ENCODE results near the gene TMCO1.
"Not testable (repeated sequence)": the region's sequence is repeated elsewhere in the genome, so short reads cannot be mapped to it uniquely, and the experiment has no call there.

TMCO1 gene

DNA sequence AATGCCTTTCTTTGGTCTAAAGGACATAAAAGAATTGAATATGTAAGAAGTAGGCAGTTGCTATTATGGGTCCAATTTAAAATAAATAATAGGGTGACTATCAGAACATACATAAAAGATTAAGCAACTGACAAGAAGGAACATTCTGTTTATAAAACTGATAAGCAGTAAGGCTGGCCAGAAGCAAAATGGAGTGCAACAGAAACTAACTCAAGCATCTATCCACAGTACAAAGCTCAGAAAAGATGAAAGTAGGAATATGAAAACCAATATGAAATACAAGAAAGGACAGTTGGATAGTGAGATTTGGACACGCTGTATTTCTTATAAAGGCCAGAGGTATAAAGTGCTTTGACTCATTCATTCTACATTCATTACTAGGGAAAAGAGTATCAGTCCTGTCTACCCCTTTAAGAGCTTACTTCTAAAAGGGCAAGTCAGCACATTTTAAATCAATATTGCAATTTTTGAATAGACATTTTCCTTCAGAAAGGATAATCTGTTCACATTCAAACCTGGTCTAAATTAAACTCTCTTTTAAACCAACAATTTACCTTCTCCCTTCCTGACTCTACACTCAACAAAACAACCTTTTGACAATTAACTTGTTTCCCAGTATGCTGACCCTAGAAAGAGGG is 84.7 kb downstream of the TMCO1 start:
- no peak for DNase-seq

DNA sequence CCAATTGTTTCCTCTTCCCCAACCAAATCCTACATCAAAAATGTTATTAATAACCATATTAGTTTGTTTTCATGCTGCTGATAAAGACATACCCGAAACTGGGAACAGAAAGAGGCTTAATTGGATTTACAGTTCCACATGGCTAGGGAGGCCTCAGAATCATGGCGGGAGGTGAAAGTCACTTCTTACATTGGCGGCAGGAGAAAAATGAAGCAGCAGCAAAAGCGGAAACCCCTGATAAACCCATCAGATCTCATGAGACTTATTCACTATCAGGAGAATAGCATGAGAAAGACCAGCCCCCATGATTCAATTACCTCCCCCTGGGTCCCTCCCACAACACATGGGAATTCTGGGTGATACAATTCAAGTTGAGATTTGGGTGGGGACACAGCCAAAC is 87.9 kb downstream of the TMCO1 start:
- not testable (repeated sequence) for DNase-seq

DNA sequence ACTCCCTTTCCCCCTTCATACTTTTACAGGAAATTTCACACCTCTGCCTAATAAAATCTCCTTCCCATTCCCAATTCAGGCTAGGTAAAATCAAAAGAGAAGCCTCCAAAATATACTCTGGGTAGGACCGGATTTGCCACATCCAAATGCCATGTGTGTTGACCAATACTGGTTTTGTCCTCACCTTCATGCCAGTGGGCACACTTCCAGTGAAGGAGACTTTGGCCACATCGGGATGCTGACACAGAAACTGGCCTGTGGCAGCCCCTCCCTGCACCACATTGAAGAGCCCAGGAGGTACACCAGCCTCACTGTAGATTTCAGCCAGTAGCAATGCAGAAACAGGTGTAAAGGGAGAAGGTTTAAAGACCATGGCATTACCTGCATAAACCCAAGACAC is 88.4 kb downstream of the TMCO1 start:
- no peak for DNase-seq

DNA sequence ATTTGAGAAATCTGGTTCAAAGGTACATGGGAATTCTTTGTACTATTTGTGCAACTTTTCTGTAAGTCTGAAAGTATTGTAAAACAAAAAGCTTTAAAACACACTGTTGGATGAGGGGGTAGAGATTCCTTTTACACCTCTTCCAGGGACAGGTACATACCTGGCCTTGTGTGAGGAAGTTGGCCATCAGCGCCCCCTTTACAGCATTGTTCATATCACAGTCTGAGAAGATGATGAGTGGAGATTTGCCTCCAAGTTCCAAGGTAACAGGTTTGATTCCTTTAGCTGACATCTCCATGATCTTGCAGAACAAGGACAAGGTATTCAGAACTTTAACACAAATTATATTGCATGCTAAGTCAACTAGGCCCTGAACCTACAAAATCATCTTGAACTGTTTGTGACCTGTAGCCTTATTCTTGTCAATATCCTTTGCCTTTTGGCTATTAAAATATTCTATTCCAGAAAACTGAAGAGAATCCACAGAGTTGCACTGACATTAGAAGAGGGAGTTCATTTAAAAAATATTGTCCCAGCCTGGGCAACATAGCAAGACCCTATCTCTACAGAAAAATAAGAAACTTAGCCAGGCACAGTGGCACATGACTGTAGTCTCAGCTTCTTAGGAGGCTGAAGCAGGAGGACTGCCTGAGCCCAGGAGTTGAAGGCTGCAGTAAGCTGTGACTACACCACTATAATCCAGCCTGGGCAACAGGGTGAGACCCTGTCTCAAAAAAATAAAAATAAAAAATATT is 89.2 kb downstream of the TMCO1 start:
- DNase-seq = no peak

DNA sequence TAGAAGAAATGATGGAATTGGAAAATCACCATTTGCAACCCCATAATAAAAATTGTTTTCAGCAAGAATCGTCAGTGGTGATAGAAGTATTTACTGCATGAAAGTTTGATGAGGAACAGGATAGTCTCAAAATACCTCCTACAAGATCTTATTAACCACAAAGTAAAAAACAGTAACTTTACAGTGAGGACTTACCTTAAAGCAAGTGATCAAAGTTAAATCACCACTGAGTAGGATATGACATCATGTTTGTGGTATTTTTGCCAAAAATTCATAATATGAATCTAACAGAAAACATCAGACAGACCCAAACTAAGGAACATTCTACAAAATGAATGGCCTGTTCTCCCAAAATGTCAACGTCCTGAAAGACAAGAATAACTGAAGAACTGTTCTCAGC is 90.2 kb downstream of the TMCO1 start:
- no peak for DNase-seq

Data from T-helper 1 cell (primary cell).